ENCODE results near the gene AK9. TPM values are rescaled to one million over a fixed set of nuclear protein-coding genes. Genes with fewer than 3 reads are reported as not detected.

Gene AK9
- total and polyA plus RNA-seq, 5 donors from 2014 or later: 4.3 to 8.2 (median 6.9) TPM

DNA sequence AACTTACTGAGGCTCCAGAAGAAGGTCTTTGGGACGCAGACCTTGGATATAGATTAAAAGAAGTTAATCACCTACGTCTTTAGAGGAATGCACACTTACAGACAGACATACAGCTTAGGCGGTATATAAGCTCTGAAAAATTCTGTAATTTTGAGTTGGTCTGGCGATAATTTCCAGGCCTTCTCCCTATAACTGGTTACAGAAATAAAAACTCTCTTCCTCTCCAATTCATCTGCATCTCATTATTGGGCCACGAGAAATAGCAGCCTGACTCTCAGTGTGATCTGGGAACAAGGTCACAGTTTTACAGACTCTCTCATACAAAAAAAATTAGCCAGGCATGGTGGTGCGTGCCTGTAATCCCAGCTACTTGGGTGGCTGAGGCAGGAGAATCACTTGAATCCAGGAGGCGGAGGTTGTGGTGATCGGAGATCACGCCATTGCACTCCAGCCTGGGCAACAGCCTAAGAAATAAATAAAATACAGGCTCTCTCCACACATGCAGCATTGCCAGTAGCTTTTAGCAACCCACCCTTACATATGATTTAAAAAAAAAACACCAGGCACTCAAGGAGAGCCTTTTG lies 212.7 kb downstream of the AK9 start:
- peak overlapping the region; percentile 93 for H3K4me3 ChIP-seq (ENCODE audit: low read depth, low read length)

DNA sequence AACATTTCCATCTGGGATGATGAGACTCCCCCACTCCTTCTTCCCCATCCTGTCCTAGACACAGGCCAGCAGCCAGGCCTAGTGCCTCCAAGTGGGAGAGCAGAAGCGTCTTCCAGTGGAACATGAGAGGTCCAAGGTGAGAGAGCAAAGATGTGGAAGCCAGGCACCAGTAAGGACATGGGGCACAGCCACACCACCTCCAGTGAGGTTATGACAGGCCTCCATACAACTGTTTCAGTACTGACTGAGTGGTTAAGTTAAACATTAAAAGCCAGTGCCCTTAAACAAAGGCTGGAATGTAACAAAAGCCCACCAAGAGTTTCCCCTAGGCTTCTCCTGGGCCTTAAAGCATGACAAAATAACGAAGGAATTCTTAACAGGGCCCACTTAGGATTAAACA lies 213.3 kb downstream of the AK9 start:
- peaks cover 25 to 84% (median 62%) of the 10 kb centered on the region in 4 donors for H3K4me1 Mint-ChIP-seq
- Histone ChIP-seq H3K4me1 (ENCODE audit: control insufficient read depth, insufficient read depth, low read length, poor library complexity, severe bottlenecking) (peaks cover 84% of the 10 kb centered on the region), H3K27ac (ENCODE audit: insufficient read depth, low read length, poor library complexity, severe bottlenecking) (peak overlapping the region; percentile 6), H3K9me3 (ENCODE audit: control insufficient read depth in 2 of 2, low read length in 2 of 2) (no peaks in the 10 kb centered on the region), H3K4me3 (ENCODE audit: low read depth, low read length) (peak overlapping the region; percentile 93), H3K36me3 (ENCODE audit: control insufficient read depth, insufficient read depth, low read length) (peaks cover 44% of the 10 kb centered on the region), H3K27me3 (ENCODE audit: control insufficient read depth, insufficient read depth, low read length) (no peaks in the 10 kb centered on the region)
- peak overlapping the region in 2 of 3 donors; percentile 92 to 95 for H3K27ac Mint-ChIP-seq
- peak overlapping the region; percentile 94 to 99 (median 97) for H3K4me3 Mint-ChIP-seq
- peaks cover 0 to 3% (median 0%) of the 10 kb centered on the region in 7 donors for H3K9me3 Mint-ChIP-seq
- peaks cover 66% of the 10 kb centered on the region for H3K36me3 Mint-ChIP-seq
- peaks cover 7% of the 10 kb centered on the region for H3K27me3 Mint-ChIP-seq
- ATAC-seq (ENCODE audit: low read depth in 2 of 2) (no peak), DNase-seq (no peak)

More for the DNA sequence above, 212.7 kb downstream of the AK9 start:
- peaks cover 38% of the 10 kb centered on the region for H3K36me3 ChIP-seq (ENCODE audit: control insufficient read depth, insufficient read depth, low read length)
- no peaks in the 10 kb centered on the region for H3K27me3 ChIP-seq (ENCODE audit: control insufficient read depth, insufficient read depth, low read length)
- Mint-ChIP-seq H3K36me3 (peaks cover 60% of the 10 kb centered on the region), H3K4me1 (peaks cover 25 to 78% (median 56%) of the 10 kb centered on the region in 4 donors), H3K9me3 (peaks cover 0 to 1% (median 0%) of the 10 kb centered on the region in 7 donors), H3K4me3 (peak overlapping the region; percentile 94 to 99 (median 97)), H3K27ac (peak overlapping the region; percentile 91 to 95 (median 92)), H3K27me3 (peaks cover 7% of the 10 kb centered on the region)
- no peak for ATAC-seq (ENCODE audit: low read depth in 2 of 2)
- H3K9me3 ChIP-seq (ENCODE audit: control insufficient read depth in 2 of 2, low read length in 2 of 2): no peaks in the 10 kb centered on the region
- H3K4me1 ChIP-seq (ENCODE audit: control insufficient read depth, insufficient read depth, low read length, poor library complexity, severe bottlenecking): peaks cover 79% of the 10 kb centered on the region
- H3K27ac ChIP-seq (ENCODE audit: insufficient read depth, low read length, poor library complexity, severe bottlenecking): peak overlapping the region; percentile 64
- no peak for DNase-seq

DNA sequence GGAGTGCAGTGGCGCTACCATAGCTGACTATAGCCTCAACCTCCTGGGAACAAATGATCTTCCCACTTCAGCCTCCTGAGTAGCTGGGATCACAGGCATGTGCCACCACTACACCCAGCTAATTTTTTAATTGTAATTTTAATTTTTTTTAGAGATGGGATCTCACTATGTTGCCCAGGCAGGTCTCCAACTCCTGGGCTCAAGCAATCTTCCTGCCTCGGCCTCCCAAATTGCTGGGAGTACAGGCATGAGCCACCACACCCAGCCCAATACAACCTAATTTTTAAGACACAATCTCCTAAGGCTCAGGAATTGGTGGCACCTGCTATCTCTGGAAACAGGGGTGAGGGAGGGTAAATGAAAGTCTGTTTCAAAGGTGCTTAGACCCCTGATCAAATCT lies 213.8 kb downstream of the AK9 start:
- H3K27ac Mint-ChIP-seq: peak overlapping the region in 2 of 3 donors; percentile 92 to 95
- peaks cover 71% of the 10 kb centered on the region for H3K36me3 Mint-ChIP-seq
- peak overlapping the region; percentile 94 to 99 (median 97) for H3K4me3 Mint-ChIP-seq
- H3K4me3 ChIP-seq (ENCODE audit: low read depth, low read length): peak overlapping the region; percentile 93
- H3K9me3 Mint-ChIP-seq: peaks cover 0 to 3% (median 0%) of the 10 kb centered on the region in 7 donors
- ATAC-seq (ENCODE audit: low read depth in 2 of 2) (no peak), DNase-seq (no peak)
- peaks cover 49% of the 10 kb centered on the region for H3K36me3 ChIP-seq (ENCODE audit: control insufficient read depth, insufficient read depth, low read length)
- H3K4me1 ChIP-seq (ENCODE audit: control insufficient read depth, insufficient read depth, low read length, poor library complexity, severe bottlenecking): peaks cover 85% of the 10 kb centered on the region
- H3K4me1 Mint-ChIP-seq: peaks cover 25 to 89% (median 67%) of the 10 kb centered on the region in 4 donors
- H3K27me3 Mint-ChIP-seq: peaks cover 7% of the 10 kb centered on the region
- H3K9me3 ChIP-seq (ENCODE audit: control insufficient read depth in 2 of 2, low read length in 2 of 2): no peaks in the 10 kb centered on the region
- no peak overlapping the region for H3K27ac ChIP-seq (ENCODE audit: insufficient read depth, low read length, poor library complexity, severe bottlenecking)
- H3K27me3 ChIP-seq (ENCODE audit: control insufficient read depth, insufficient read depth, low read length): no peaks in the 10 kb centered on the region

DNA sequence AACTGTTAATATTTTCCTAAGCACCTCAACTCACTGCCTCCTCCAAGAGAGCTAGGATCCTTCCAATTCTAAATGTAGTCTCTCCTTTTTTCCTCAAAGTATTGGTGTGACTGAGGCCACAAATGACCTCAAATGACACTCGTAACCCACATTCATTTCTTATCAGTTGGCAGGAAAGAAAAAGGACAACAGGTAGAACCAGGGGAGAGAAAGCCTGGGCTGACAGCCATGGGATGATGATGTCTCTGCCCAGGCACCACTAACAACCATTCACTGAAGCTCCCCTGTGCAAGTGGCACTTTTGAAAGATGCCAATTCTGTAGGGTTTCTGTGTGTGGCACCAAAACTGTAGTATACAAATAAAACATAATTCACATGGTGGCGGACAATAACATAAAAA lies 215.4 kb downstream of the AK9 start:
- DNase-seq: no peak
- peaks cover 70% of the 10 kb centered on the region for H3K4me1 ChIP-seq (ENCODE audit: control insufficient read depth, insufficient read depth, low read length, poor library complexity, severe bottlenecking)

DNA sequence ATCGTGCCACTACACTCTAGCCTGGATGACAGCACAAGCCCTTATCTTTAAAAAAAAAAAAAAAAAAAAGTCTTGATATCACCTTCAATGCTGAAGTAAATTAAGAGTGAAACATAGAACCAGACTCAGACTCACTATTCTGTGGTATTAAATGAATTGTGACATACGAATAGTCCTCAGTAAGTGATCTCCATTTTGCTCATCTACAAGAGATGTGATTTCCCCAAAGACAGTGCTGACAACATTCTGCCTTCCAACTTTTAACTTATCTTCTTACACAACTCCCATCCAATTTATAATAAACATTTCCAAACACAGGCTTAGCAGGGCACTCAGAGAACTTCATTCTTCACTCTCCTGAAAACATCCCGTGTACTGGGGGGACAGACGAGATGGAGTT lies 216.0 kb downstream of the AK9 start:
- H3K4me3 ChIP-seq (ENCODE audit: low read depth, low read length): no peak overlapping the region
- H3K27ac Mint-ChIP-seq: peak overlapping the region in 2 of 3 donors; percentile 12 to 52
- no peaks in the 10 kb centered on the region for H3K27me3 ChIP-seq (ENCODE audit: control insufficient read depth, insufficient read depth, low read length)
- H3K4me3 Mint-ChIP-seq: peak overlapping the region in 2 of 4 donors; percentile 6 to 28
- no peak for ATAC-seq (ENCODE audit: low read depth in 2 of 2)
- H3K27ac ChIP-seq (ENCODE audit: insufficient read depth, low read length, poor library complexity, severe bottlenecking): no peak overlapping the region
- H3K9me3 Mint-ChIP-seq: peaks cover 0 to 3% (median 0%) of the 10 kb centered on the region in 7 donors
- H3K36me3 Mint-ChIP-seq: peaks cover 74% of the 10 kb centered on the region
- peaks cover 14 to 90% (median 58%) of the 10 kb centered on the region in 4 donors for H3K4me1 Mint-ChIP-seq
- no peaks in the 10 kb centered on the region for H3K27me3 Mint-ChIP-seq
- no peaks in the 10 kb centered on the region for H3K9me3 ChIP-seq (ENCODE audit: control insufficient read depth in 2 of 2, low read length in 2 of 2)
- peaks cover 64% of the 10 kb centered on the region for H3K4me1 ChIP-seq (ENCODE audit: control insufficient read depth, insufficient read depth, low read length, poor library complexity, severe bottlenecking)
- DNase-seq: no peak
- H3K36me3 ChIP-seq (ENCODE audit: control insufficient read depth, insufficient read depth, low read length): peaks cover 68% of the 10 kb centered on the region

More for the DNA sequence above, 215.4 kb downstream of the AK9 start:
- Mint-ChIP-seq H3K9me3 (peaks cover 0 to 3% (median 0%) of the 10 kb centered on the region in 7 donors), H3K27ac (peak overlapping the region in 1 of 3 donors; percentile 12), H3K4me1 (peaks cover 14 to 89% (median 63%) of the 10 kb centered on the region in 4 donors), H3K27me3 (no peaks in the 10 kb centered on the region), H3K36me3 (peaks cover 74% of the 10 kb centered on the region), H3K4me3 (peak overlapping the region; percentile 45 to 99 (median 68))
- Histone ChIP-seq H3K4me3 (ENCODE audit: low read depth, low read length) (peak overlapping the region; percentile 93), H3K9me3 (ENCODE audit: control insufficient read depth in 2 of 2, low read length in 2 of 2) (no peaks in the 10 kb centered on the region), H3K27me3 (ENCODE audit: control insufficient read depth, insufficient read depth, low read length) (no peaks in the 10 kb centered on the region), H3K36me3 (ENCODE audit: control insufficient read depth, insufficient read depth, low read length) (peaks cover 65% of the 10 kb centered on the region), H3K27ac (ENCODE audit: insufficient read depth, low read length, poor library complexity, severe bottlenecking) (no peak overlapping the region)
- ATAC-seq (ENCODE audit: low read depth in 2 of 2): no peak

DNA sequence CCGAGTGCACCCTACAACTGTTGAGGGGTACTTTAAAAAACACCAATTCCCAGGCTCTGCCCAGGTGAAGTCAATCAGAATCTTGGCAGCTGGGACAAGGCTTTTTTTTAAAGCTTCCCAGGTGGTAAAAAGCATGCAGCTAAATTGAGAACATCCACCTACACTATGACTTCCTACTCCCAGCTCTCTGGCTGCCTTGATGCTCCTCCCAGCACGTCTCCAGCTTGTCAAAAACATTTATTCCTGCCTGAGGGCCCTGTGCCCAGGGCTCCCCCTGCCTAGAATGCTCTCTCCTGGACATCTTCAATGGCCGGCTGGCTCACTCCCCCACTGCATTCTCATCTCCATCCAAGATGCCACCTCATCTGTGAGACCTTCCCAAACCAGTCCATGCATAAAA lies 217.9 kb downstream of the AK9 start:
- ATAC-seq (ENCODE audit: low read depth in 2 of 2): no peak
- peaks cover 0 to 3% (median 0%) of the 10 kb centered on the region in 7 donors for H3K9me3 Mint-ChIP-seq
- Histone ChIP-seq H3K27ac (ENCODE audit: insufficient read depth, low read length, poor library complexity, severe bottlenecking) (no peak overlapping the region), H3K9me3 (ENCODE audit: control insufficient read depth in 2 of 2, low read length in 2 of 2) (no peaks in the 10 kb centered on the region), H3K4me3 (ENCODE audit: low read depth, low read length) (no peak overlapping the region), H3K27me3 (ENCODE audit: control insufficient read depth, insufficient read depth, low read length) (no peaks in the 10 kb centered on the region), H3K4me1 (ENCODE audit: control insufficient read depth, insufficient read depth, low read length, poor library complexity, severe bottlenecking) (peaks cover 45% of the 10 kb centered on the region), H3K36me3 (ENCODE audit: control insufficient read depth, insufficient read depth, low read length) (peaks cover 87% of the 10 kb centered on the region)
- H3K4me3 Mint-ChIP-seq: peak overlapping the region in 2 of 4 donors; percentile 2 to 47
- peak overlapping the region; percentile 69 to 94 (median 86) for H3K27ac Mint-ChIP-seq
- H3K27me3 Mint-ChIP-seq: no peaks in the 10 kb centered on the region
- peaks cover 79% of the 10 kb centered on the region for H3K36me3 Mint-ChIP-seq
- H3K4me1 Mint-ChIP-seq: peaks cover 6 to 92% (median 60%) of the 10 kb centered on the region in 4 donors
- DNase-seq: no peak

DNA sequence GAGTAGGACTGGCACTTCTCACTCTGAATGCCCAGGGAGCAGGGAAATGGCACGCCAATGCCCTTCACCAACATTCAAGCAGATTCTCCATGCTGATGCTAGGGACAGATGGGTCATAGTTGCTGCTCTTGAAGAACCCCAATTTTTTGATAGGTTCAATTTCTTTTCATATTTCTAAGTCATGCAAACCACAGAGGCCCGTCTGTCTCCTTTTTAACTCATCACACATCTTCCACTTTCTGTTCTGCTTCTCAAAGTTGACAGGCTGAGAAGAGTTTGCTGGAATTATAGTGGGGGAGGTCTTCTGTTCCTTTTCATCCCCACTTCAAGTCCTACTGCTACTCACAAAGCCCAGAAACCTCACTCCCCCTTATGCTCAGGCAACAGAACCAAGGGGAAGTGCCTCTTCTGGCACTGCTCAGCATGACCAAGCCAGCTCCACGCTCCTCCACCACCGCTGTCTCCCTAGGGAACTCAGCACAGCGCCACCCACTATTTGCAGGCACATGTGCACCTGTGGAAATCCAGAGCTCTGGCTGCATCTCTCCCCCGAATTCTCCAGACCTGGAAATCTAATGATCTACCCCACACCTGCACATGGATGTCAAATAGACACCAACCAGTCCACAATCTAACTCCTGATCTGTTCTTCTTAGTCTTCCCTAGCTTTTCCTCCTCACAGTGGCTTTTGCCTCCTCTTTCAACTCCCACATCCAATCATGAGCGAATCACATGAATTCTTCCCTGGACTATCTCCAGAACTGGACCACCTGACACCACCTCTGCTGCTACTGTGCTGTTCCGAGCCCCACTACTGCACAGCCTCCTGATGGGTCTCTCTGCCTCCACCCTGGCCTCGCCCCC lies 218.6 kb downstream of the AK9 start:
- peaks cover 91% of the 10 kb centered on the region for H3K36me3 ChIP-seq (ENCODE audit: control insufficient read depth, insufficient read depth, low read length)
- ATAC-seq (ENCODE audit: low read depth in 2 of 2) (no peak), DNase-seq (no peak)
- Mint-ChIP-seq H3K27ac (peak overlapping the region; percentile 55 to 94 (median 86)), H3K36me3 (peaks cover 80% of the 10 kb centered on the region), H3K4me1 (peaks cover 6 to 92% (median 63%) of the 10 kb centered on the region in 4 donors), H3K9me3 (peaks cover 0 to 3% (median 0%) of the 10 kb centered on the region in 7 donors), H3K4me3 (peak overlapping the region in 2 of 4 donors; percentile 23 to 58), H3K27me3 (no peaks in the 10 kb centered on the region)
- no peaks in the 10 kb centered on the region for H3K9me3 ChIP-seq (ENCODE audit: control insufficient read depth in 2 of 2, low read length in 2 of 2)
- H3K27me3 ChIP-seq (ENCODE audit: control insufficient read depth, insufficient read depth, low read length): no peaks in the 10 kb centered on the region
- no peak overlapping the region for H3K27ac ChIP-seq (ENCODE audit: insufficient read depth, low read length, poor library complexity, severe bottlenecking)
- no peak overlapping the region for H3K4me3 ChIP-seq (ENCODE audit: low read depth, low read length)
- peaks cover 37% of the 10 kb centered on the region for H3K4me1 ChIP-seq (ENCODE audit: control insufficient read depth, insufficient read depth, low read length, poor library complexity, severe bottlenecking)

Data from CD4-positive, CD25-positive, alpha-beta regulatory T cell (primary cell).